SK-N-SH (cell line): ENCODE data around the gene SMYD1. TPM values are rescaled to one million over a fixed set of nuclear protein-coding genes. Genes with fewer than 3 reads are reported as not detected.

Experiments used
- CTCF ChIA-PET: fragments of 300-600, 350-600 bp; formaldehyde crosslinking; extraction: SDS; loops from one replicate; lab custom pipeline; 2021; lab: Yijun Ruan, JAX
- POLR2A ChIA-PET: fragments of 350-600 bp; sonication (Branson Sonifier 250); formaldehyde crosslinking; extraction: SDS; loops from one replicate; lab custom pipeline; 2020; ENCODE audit warnings: antibody characterized with exemption, inconsistent platforms; lab: Yijun Ruan, JAX
- DNase-seq: peaks from one replicate; pipeline ENCODE4 v3.0.0; 2012
- H2AFZ ChIP-seq: fragments of 200-600 bp; sonication (generic); 2 replicates; pipeline ENCODE4 v1.8.1; 2016; ENCODE audit warnings: antibody characterized with exemption, mild to moderate bottlenecking, low read depth
- H3F3A ChIP-seq: fragments of 200-600 bp; sonication (generic); replicated peaks from 2 replicates; pipeline ENCODE3; 2016; ENCODE audit warnings: antibody characterized with exemption, mild to moderate bottlenecking; ENCODE audit not compliant: insufficient read depth
- H3K27ac ChIP-seq, 2 experiments: fragments of 200-500 bp in 1 of 2; fragments of 200-600 bp in 1 of 2; sonication (Bioruptor generic) in 1 of 2; sonication (generic), shearing (Covaris generic) in 1 of 2; 2 replicates each; pipeline versions ENCODE4 v1.5.1 to v1.6.1; 2014 to 2016; ENCODE audit warnings: low read depth in 2 of 2, inconsistent platforms in 1 of 2, low read length in 1 of 2, mild to moderate bottlenecking in 1 of 2, mixed read lengths in 1 of 2
- H3K27me3 ChIP-seq: fragments of 200-600 bp; sonication (generic), shearing (Covaris generic); 2 replicates; pipeline ENCODE4 v1.6.1; 2016; ENCODE audit warnings: mixed run types; ENCODE audit not compliant: insufficient read depth
- H3K36me3 ChIP-seq, 2 experiments: fragments of 200-500 bp in 1 of 2; fragments of 200-600 bp in 1 of 2; sonication (Bioruptor generic) in 1 of 2; sonication (generic) in 1 of 2; replicated peaks in 1 of 2; 2 replicates each; pipeline versions ENCODE3 to v1.5.1; 2014 to 2016; ENCODE audit warnings: low read length in 1 of 2, mild to moderate bottlenecking in 1 of 2; ENCODE audit not compliant: insufficient read depth in 2 of 2, control insufficient read depth in 1 of 2
- H3K4me1 ChIP-seq, 2 experiments: fragments of 200-500 bp in 1 of 2; fragments of 200-600 bp in 1 of 2; sonication (Bioruptor generic) in 1 of 2; sonication (generic), shearing (Covaris generic) in 1 of 2; 2 replicates each; pipeline versions ENCODE4 v1.5.1 to v1.6.1; 2014 to 2016; ENCODE audit warnings: low read depth in 1 of 2, low read length in 1 of 2, mixed run types in 1 of 2; ENCODE audit not compliant: insufficient read depth in 2 of 2, control insufficient read depth in 1 of 2
- H3K4me2 ChIP-seq: fragments of 200-600 bp; sonication (generic), shearing (Covaris generic); 2 replicates; pipeline ENCODE4 v1.6.1; 2017; ENCODE audit warnings: mixed run types
- H3K4me3 ChIP-seq, 2 experiments: fragments of 200-500 bp in 1 of 2; fragments of 200-600 bp in 1 of 2; sonication (Bioruptor generic) in 1 of 2; sonication (generic), shearing (Covaris generic) in 1 of 2; 2 replicates each; pipeline versions ENCODE4 v1.5.1 to v1.8.1; 2014 to 2016; ENCODE audit warnings: low read depth in 2 of 2, inconsistent platforms in 1 of 2, low read length in 1 of 2, mild to moderate bottlenecking in 1 of 2, mixed read lengths in 1 of 2, moderate library complexity in 1 of 2
- H3K79me2 ChIP-seq: fragments of 200-600 bp; sonication (generic); 2 replicates; pipeline ENCODE4 v1.8.1; 2017; ENCODE audit warnings: mild to moderate bottlenecking; ENCODE audit not compliant: insufficient read depth
- H3K9ac ChIP-seq: fragments of 200-600 bp; sonication (generic); 2 replicates; pipeline ENCODE4 v1.6.1; 2017; ENCODE audit warnings: mixed run types
- H3K9me2 ChIP-seq: fragments of 200-600 bp; sonication (generic); 2 replicates; pipeline ENCODE4 v1.6.1; 2017; ENCODE audit warnings: mixed run types
- H3K9me3 ChIP-seq: fragments of 200-600 bp; sonication (generic); 2 replicates; pipeline ENCODE4 v1.6.1; 2017; ENCODE audit warnings: mixed run types, mild to moderate bottlenecking, moderate library complexity
- H4K20me1 ChIP-seq: fragments of 200-600 bp; sonication (generic); 2 replicates; pipeline ENCODE4 v1.6.1; 2017; ENCODE audit warnings: mild to moderate bottlenecking, mixed run types; ENCODE audit not compliant: insufficient read depth
- FOXJ3 ChIP-seq: sonication (generic); formaldehyde crosslinking; IDR thresholded peaks from 2 replicates; pipeline ENCODE4 v1.5.1; 2020; ENCODE audit warnings: mild to moderate bottlenecking, missing genetic modification reagents
- IRF3 ChIP-seq: fragments of 150-350 bp; IDR thresholded peaks from 2 replicates; pipeline ENCODE4 v1.6.1; 2016; ENCODE audit warnings: mild to moderate bottlenecking, low read depth, low read length
- MXI1 ChIP-seq: IDR thresholded peaks from 2 replicates; pipeline ENCODE4 v1.6.1; 2012; ENCODE audit warnings: mild to moderate bottlenecking, low read depth, low read length, improper control_type of control experiment
- NFIC ChIP-seq: IDR thresholded peaks from 2 replicates; pipeline ENCODE4 v1.4.0; 2012; ENCODE audit warnings: borderline replicate concordance
- NRF1 ChIP-seq: IDR thresholded peaks from 2 replicates; pipeline ENCODE4 v1.6.1; 2012; ENCODE audit warnings: low read depth, mild to moderate bottlenecking, low read length
- POLR2AphosphoS5 ChIP-seq: IDR thresholded peaks from 2 replicates; pipeline ENCODE4 v1.6.1; 2012; ENCODE audit warnings: low read depth, low read length
- SIN3A ChIP-seq: IDR thresholded peaks from 2 replicates; pipeline ENCODE4 v1.6.1; 2012; ENCODE audit warnings: low read depth, mild to moderate bottlenecking, low read length, moderate library complexity, borderline replicate concordance
- TCF12 ChIP-seq: IDR thresholded peaks from 2 replicates; pipeline ENCODE4 v1.4.0; 2012
- TEAD4 ChIP-seq: IDR thresholded peaks from 2 replicates; pipeline ENCODE4 v1.4.0; 2012; ENCODE audit warnings: mild to moderate bottlenecking, borderline replicate concordance; ENCODE audit not compliant: insufficient read depth
- USF2 ChIP-seq: fragments of 150-350 bp; IDR thresholded peaks from 2 replicates; pipeline ENCODE4 v1.6.1; 2017; ENCODE audit warnings: antibody characterized with exemption, low read length, low read depth, borderline replicate concordance
- YY1 ChIP-seq: IDR thresholded peaks from 2 replicates; pipeline ENCODE4 v1.4.0; 2012; ENCODE audit warnings: low read depth, mild to moderate bottlenecking
- WGBS: methylation state at CpG from one replicate; pipeline ENCODE4 v1.1.6; 2017; ENCODE audit warnings: low lambda C conversion rate; 5-methylcytosine and 5-hydroxymethylcytosine counted together
- polyA plus RNA-seq, 3 experiments: library from polyadenylated mRNA; depleted of rRNA; stranded (reverse); fragments of >200 nt; gene quantifications; 2 replicates each; pipeline ENCODE4 v1.2.3, GENCODE V29; 2012
- TF ChIP-seq, protein P1 (sequence below): IDR thresholded peaks from 2 replicates; pipeline ENCODE4 v1.4.0; 2012; ENCODE audit warnings: low read depth, borderline replicate concordance
- TF ChIP-seq, protein P2 (sequence below): IDR thresholded peaks from 2 replicates; pipeline ENCODE4; 2012

The SMYD1 gene
- polyA plus RNA-seq, 1 of the 3 experiments (the other 2 are of a cell fraction): not detected

DNA sequence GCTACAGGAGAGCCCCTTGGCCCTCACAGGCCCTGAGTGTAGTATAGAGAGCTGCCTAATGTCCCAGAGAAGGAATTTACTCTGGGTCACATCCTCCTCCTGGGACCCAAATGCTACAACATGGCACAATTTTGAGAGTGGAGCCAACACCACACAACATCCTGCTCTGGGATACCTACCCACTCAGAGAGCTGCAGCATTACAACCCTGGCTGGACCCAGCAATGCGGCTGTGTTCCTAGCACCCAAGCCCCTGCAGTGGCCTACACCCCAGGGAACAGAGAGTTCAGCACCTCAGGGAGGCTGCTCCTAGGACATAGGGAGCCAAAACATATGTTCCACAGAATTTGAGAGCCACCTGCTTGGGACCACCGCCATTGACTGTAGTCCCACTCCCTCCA lies 79.5 kb downstream of the SMYD1 start:
- Histone ChIP-seq H3K4me3 (no peak overlapping the region), H3K27me3 (no peaks in the 10 kb centered on the region), H3K36me3 (no peaks in the 10 kb centered on the region), H3K4me2 (no peak overlapping the region), H3K4me1 (no peaks in the 10 kb centered on the region), H3K79me2 (no peaks in the 10 kb centered on the region), H4K20me1 (no peaks in the 10 kb centered on the region), H3K9me2 (no peaks in the 10 kb centered on the region), H3K9me3 (peaks cover 4% of the 10 kb centered on the region; the same call in 1 of the 2 replicates), H2AFZ (no peak overlapping the region), H3F3A (no peaks in the 10 kb centered on the region), H3K27ac (no peak overlapping the region), H3K9ac (no peak overlapping the region)
- ChIA-PET CTCF (interaction anchor here (2.0 to 2.2 kb wide), 2 partner anchors 13 to 87 kb away, joined by 8 to 10 read pairs; no protein-coding TSS in a partner anchor), POLR2A (no interaction called here)
- TF ChIP-seq, protein P1, sequence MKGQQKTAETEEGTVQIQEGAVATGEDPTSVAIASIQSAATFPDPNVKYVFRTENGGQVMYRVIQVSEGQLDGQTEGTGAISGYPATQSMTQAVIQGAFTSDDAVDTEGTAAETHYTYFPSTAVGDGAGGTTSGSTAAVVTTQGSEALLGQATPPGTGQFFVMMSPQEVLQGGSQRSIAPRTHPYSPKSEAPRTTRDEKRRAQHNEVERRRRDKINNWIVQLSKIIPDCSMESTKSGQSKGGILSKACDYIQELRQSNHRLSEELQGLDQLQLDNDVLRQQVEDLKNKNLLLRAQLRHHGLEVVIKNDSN: no peak
- TF ChIP-seq USF2 (no peak), IRF3 (no peak), YY1 (no peak), SIN3A (no peak)
- TF ChIP-seq, protein P2, sequence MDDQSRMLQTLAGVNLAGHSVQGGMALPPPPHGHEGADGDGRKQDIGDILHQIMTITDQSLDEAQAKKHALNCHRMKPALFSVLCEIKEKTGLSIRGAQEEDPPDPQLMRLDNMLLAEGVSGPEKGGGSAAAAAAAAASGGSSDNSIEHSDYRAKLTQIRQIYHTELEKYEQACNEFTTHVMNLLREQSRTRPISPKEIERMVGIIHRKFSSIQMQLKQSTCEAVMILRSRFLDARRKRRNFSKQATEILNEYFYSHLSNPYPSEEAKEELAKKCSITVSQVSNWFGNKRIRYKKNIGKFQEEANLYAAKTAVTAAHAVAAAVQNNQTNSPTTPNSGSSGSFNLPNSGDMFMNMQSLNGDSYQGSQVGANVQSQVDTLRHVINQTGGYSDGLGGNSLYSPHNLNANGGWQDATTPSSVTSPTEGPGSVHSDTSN: no peak
- DNase-seq: no peak
- no CpG with 5 or more reads among the region's 2 CpGs for WGBS

- H3K4me2 ChIP-seq: no peak overlapping the region
- H3K4me3 ChIP-seq: no peak overlapping the region
- no peaks in the 10 kb centered on the region for H3K4me1 ChIP-seq
- no peaks in the 10 kb centered on the region for H3F3A ChIP-seq
- H3K9ac ChIP-seq: no peak overlapping the region
- ChIA-PET CTCF (interaction anchor here (1.0 kb wide), 1 partner anchor 89 kb away, joined by 3 read pairs; no protein-coding TSS in a partner anchor), POLR2A (no interaction called here)
- no peaks in the 10 kb centered on the region for H3K79me2 ChIP-seq
- H3K27me3 ChIP-seq: no peaks in the 10 kb centered on the region
- no peak overlapping the region for H2AFZ ChIP-seq
- no peak overlapping the region for H3K27ac ChIP-seq
- no peaks in the 10 kb centered on the region for H4K20me1 ChIP-seq
- H3K9me2 ChIP-seq: no peaks in the 10 kb centered on the region
- H3K36me3 ChIP-seq: no peaks in the 10 kb centered on the region
- DNase-seq: no peak
- peaks cover 4% of the 10 kb centered on the region; the same call in 1 of the 2 replicates for H3K9me3 ChIP-seq
- no peak for TF ChIP-seq NFIC
- TF ChIP-seq NRF1: no peak
- TF ChIP-seq FOXJ3: no peak
- no peak for TF ChIP-seq POLR2AphosphoS5
- no peak for TF ChIP-seq TCF12
- no peak for TF ChIP-seq MXI1
- TF ChIP-seq TEAD4: no peak
Measured at GRCh38 chr2:88148929-88149438, 81.4 kb downstream of the SMYD1 start.
